RWPE2 (cell line): Measurements from ENCODE around the gene GSTO2.
"Not testable (repeated sequence)": the region's sequence is repeated elsewhere in the genome, so short reads cannot be mapped to it uniquely, and the experiment has no call there.

Source experiments
- ATAC-seq: fragments of 200-7000 bp; cut with Tn5 transposase; 3 replicates; pipeline ENCODE4 v1.9.1; 2021; ENCODE audit warnings: low read depth
- DNase-seq: peaks from one replicate; pipeline ENCODE4 v3.0.0-alpha.2; 2020; ENCODE audit warnings: low spot score
- H3K27ac ChIP-seq: fragments of 450-650 bp; 2 replicates; pipeline ENCODE4 v1.5.1; 2017; ENCODE audit warnings: mild to moderate bottlenecking; ENCODE audit not compliant: poor library complexity, severe bottlenecking
- H3K27me3 ChIP-seq: fragments of 250-450 bp; sonication (Bioruptor Pico); 2 replicates; pipeline ENCODE4 v1.5.1; 2021; ENCODE audit warnings: mild to moderate bottlenecking, moderate library complexity; ENCODE audit not compliant: insufficient read depth, poor library complexity, severe bottlenecking
- H3K36me3 ChIP-seq: fragments of 250-450 bp; sonication (Bioruptor Pico); 2 replicates; pipeline ENCODE4 v1.5.1; 2020; ENCODE audit warnings: low read depth, mild to moderate bottlenecking, moderate library complexity
- H3K4me1 ChIP-seq: fragments of 250-450 bp; sonication (Bioruptor Pico); 2 replicates; pipeline ENCODE4 v1.5.1; 2021; ENCODE audit warnings: mild to moderate bottlenecking, moderate library complexity; ENCODE audit not compliant: insufficient read depth, poor library complexity, severe bottlenecking
- H3K4me3 ChIP-seq: fragments of 250-450 bp; sonication (Bioruptor Pico); 2 replicates; pipeline ENCODE4 v1.5.1; 2021; ENCODE audit warnings: mild to moderate bottlenecking, moderate library complexity; ENCODE audit not compliant: severe bottlenecking
- H3K9me3 ChIP-seq: fragments of 250-450 bp; sonication (Bioruptor Pico); 2 replicates; pipeline ENCODE4 v1.5.1; 2021; ENCODE audit warnings: mild to moderate bottlenecking, moderate library complexity; ENCODE audit not compliant: severe bottlenecking
- CTCF ChIP-seq: fragments of 450-650 bp; IDR thresholded peaks from one replicate; pipeline ENCODE4 v1.5.1; 2017; ENCODE audit warnings: mild to moderate bottlenecking, moderate library complexity; ENCODE audit not compliant: poor library complexity, severe bottlenecking

The GSTO2 gene

GRCh38 chr10:104246976-104247375 lies 22.0 kb upstream of the GSTO2 start:
- peak; percentile 64; the same call in 2 of the 3 replicates for ATAC-seq
- Histone ChIP-seq H3K27ac (no peak overlapping the region), H3K4me1 (no peaks in the 10 kb centered on the region), H3K27me3 (no peaks in the 10 kb centered on the region), H3K9me3 (no peaks in the 10 kb centered on the region), H3K4me3 (no peak overlapping the region), H3K36me3 (no peaks in the 10 kb centered on the region)
- DNase-seq: no peak
- TF ChIP-seq CTCF: no peak

- Histone ChIP-seq H3K27ac (no peak overlapping the region), H3K9me3 (no peaks in the 10 kb centered on the region), H3K36me3 (no peaks in the 10 kb centered on the region), H3K27me3 (no peaks in the 10 kb centered on the region), H3K4me3 (no peak overlapping the region), H3K4me1 (no peaks in the 10 kb centered on the region)
- ATAC-seq (no peak), DNase-seq (no peak)
- no peak for TF ChIP-seq CTCF
Observed at GRCh38 chr10:104247513-104248146, 21.4 kb upstream of the GSTO2 start.

GRCh38 chr10:104248931-104249330 lies 20.1 kb upstream of the GSTO2 start:
- H3K27me3 ChIP-seq, H3K36me3 ChIP-seq, H3K9me3 ChIP-seq, ATAC-seq, H3K4me1 ChIP-seq, H3K4me3 ChIP-seq, H3K27ac ChIP-seq, DNase-seq: not testable (repeated sequence)

GRCh38 chr10:104250371-104250770 lies 18.6 kb upstream of the GSTO2 start:
- TF ChIP-seq CTCF: no peak
- ATAC-seq (no peak), DNase-seq (no peak)
- no peak overlapping the region for H3K4me3 ChIP-seq
- H3K36me3 ChIP-seq: no peaks in the 10 kb centered on the region
- H3K9me3 ChIP-seq: no peaks in the 10 kb centered on the region
- H3K27ac ChIP-seq: no peak overlapping the region
- peaks cover 4% of the 10 kb centered on the region for H3K4me1 ChIP-seq
- no peaks in the 10 kb centered on the region for H3K27me3 ChIP-seq

GRCh38 chr10:104251443-104251842 lies 17.5 kb upstream of the GSTO2 start:
- H3K9me3 ChIP-seq: no peaks in the 10 kb centered on the region
- TF ChIP-seq CTCF: no peak
- H3K27ac ChIP-seq: no peak overlapping the region
- DNase-seq (no peak), ATAC-seq (no peak)
- H3K4me1 ChIP-seq: peaks cover 11% of the 10 kb centered on the region
- no peaks in the 10 kb centered on the region for H3K27me3 ChIP-seq
- H3K4me3 ChIP-seq: no peak overlapping the region
- H3K36me3 ChIP-seq: peaks cover 6% of the 10 kb centered on the region; the same call in 1 of the 2 replicates
